ENCODE data around the gene OR9Q2. TPM values are rescaled to one million over a fixed set of nuclear protein-coding genes. Genes with fewer than 3 reads are reported as not detected.
"Not testable (repeated sequence)": the region's sequence is repeated elsewhere in the genome, so short reads cannot be mapped to it uniquely, and the experiment has no call there.

OR9Q2 gene
- total RNA-seq (2014; rRNA removed; shearing (Covaris generic)), result not detected in 2 replicates

GRCh38 chr11:58188770-58189169 lies at the start of gene OR9Q2:
OR9Q2 (plus strand) TSS chr11:58189070; CDS start chr11:58190491, 1,421 bp downstream.
- no peak for DNase-seq (ENCODE audit: low spot score)

GRCh38 chr11:58142761-58143160 lies 46.1 kb upstream of the OR9Q2 start:
- DNase-seq (ENCODE audit: low spot score), result no peak

- no peak for DNase-seq (ENCODE audit: low spot score)
Observed at GRCh38 chr11:58152781-58153180, 36.1 kb upstream of the OR9Q2 start.

- DNase-seq (ENCODE audit: low spot score), result no peak
Observed at GRCh38 chr11:58164389-58164788, 24.5 kb upstream of the OR9Q2 start.

- no peak for DNase-seq (ENCODE audit: low spot score)
Observed at GRCh38 chr11:58164990-58165389, 23.9 kb upstream of the OR9Q2 start.

GRCh38 chr11:58165504-58166106 lies 23.3 kb upstream of the OR9Q2 start:
- DNase-seq (ENCODE audit: low spot score), result no peak

- no peak for DNase-seq (ENCODE audit: low spot score)
Observed at GRCh38 chr11:58177409-58178054, 11.3 kb upstream of the OR9Q2 start.

- no peak for DNase-seq (ENCODE audit: low spot score)
Observed at GRCh38 chr11:58178444-58178843, 10.4 kb upstream of the OR9Q2 start.

GRCh38 chr11:58179648-58180047 lies 9.2 kb upstream of the OR9Q2 start:
- no peak for DNase-seq (ENCODE audit: low spot score)

GRCh38 chr11:58186938-58187337 lies 1.9 kb upstream of the OR9Q2 start:
- DNase-seq (ENCODE audit: low spot score), result no peak

GRCh38 chr11:58192229-58192628 lies 3.4 kb downstream of the OR9Q2 start:
- no peak for DNase-seq (ENCODE audit: low spot score)

GRCh38 chr11:58193391-58193790 lies 4.5 kb downstream of the OR9Q2 start:
- DNase-seq (ENCODE audit: low spot score), result no peak

- DNase-seq (ENCODE audit: low spot score), result no peak
Observed at GRCh38 chr11:58195939-58196338, 7.1 kb downstream of the OR9Q2 start.

- no peak for DNase-seq (ENCODE audit: low spot score)
Observed at GRCh38 chr11:58199271-58199670, 10.4 kb downstream of the OR9Q2 start.

- DNase-seq (ENCODE audit: low spot score), result no peak
Observed at GRCh38 chr11:58204042-58204441, 15.2 kb downstream of the OR9Q2 start, which contains the start of gene OR1S2. OR1S2 (minus strand) TSS chr11:58204142; CDS start chr11:58204142, 0 bp downstream.

- DNase-seq (ENCODE audit: low spot score), result not testable (repeated sequence)
Observed at GRCh38 chr11:58212420-58212819, 23.6 kb downstream of the OR9Q2 start, which contains the start of gene OR1S1. OR1S1 (plus strand) TSS chr11:58212720.

- no peak for DNase-seq (ENCODE audit: low spot score)
Observed at GRCh38 chr11:58216476-58216875, 27.6 kb downstream of the OR9Q2 start.

- no peak for DNase-seq (ENCODE audit: low spot score)
Observed at GRCh38 chr11:58222721-58223120, 33.9 kb downstream of the OR9Q2 start.

GRCh38 chr11:58227956-58228615 lies 39.2 kb downstream of the OR9Q2 start:
- no peak for DNase-seq (ENCODE audit: low spot score)

Measured in H4 (cell line).